ENCODE measurements around the gene PHF10.

- TF ChIP-seq FOXM1 (IDR thresholded peaks at IDR 0.05; ENCODE audit: borderline replicate concordance, low read depth): no peak
- TF ChIP-seq TCF12 (IDR thresholded peaks at IDR 0.05; ENCODE audit: low read depth): no peak
- no peak for TF ChIP-seq RAD21 (IDR thresholded peaks at IDR 0.05; ENCODE audit: low read depth)
- no peak for TF ChIP-seq MAX (IDR thresholded peaks at IDR 0.05)
- TF ChIP-seq NFIC (IDR thresholded peaks at IDR 0.05): no peak
- TF ChIP-seq REST (IDR thresholded peaks at IDR 0.05; ENCODE audit: low read depth): no peak
- TF ChIP-seq YY1 (IDR thresholded peaks at IDR 0.05; ENCODE audit: low read depth): no peak
- TF ChIP-seq EP300 (IDR thresholded peaks at IDR 0.05; ENCODE audit: borderline replicate concordance): no peak
- TF ChIP-seq EGR1 (IDR thresholded peaks at IDR 0.05): no peak
These were observed 15.0 kb downstream of the PHF10 start for GRCh38 chr6:169709293-169709692.
